Measurements from ENCODE around the gene HJURP.

DNA sequence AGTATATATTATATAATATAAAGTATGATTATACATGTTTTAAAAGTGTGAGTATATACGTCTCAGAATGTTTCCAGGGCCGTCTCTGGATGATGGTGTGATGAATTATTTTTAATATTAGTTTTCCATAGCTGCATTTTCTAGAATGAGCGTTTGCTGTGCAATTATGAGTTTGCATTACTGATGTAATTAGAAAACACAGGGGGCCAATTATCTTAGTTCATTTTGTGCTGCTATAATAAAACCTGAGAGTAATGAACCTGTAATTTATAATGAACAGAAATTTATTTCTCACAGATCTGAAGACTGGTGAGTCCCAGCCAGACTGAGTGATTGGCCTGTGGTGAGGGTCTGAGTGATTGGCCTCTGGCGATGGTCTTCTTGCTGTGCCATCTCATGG is 4.0 kb upstream of the HJURP start:
- TF ChIP-seq CTCF (IDR thresholded peaks at IDR 0.05 in 2 of 3, conservative IDR thresholded peaks at IDR 0.05 in 1 of 3; ENCODE audit: insufficient read depth in 2 of 3, low read depth in 1 of 3, low read length in 3 of 3) (no peak), CREM (IDR thresholded peaks at IDR 0.05; ENCODE audit: low read depth) (no peak), YY1 (IDR thresholded peaks at IDR 0.05; ENCODE audit: borderline replicate concordance in 1 of 3, control insufficient read depth in 1 of 3, extremely low read depth in 1 of 3, insufficient read depth in 3 of 3, insufficient read length in 1 of 3, insufficient replicate concordance in 2 of 3, low read depth in 1 of 3, low read length in 2 of 3) (no peak), ZNF263 (CRISPR knock-in tag; IDR thresholded peaks at IDR 0.05; ENCODE audit: borderline replicate concordance) (no peak), THRA (IDR thresholded peaks at IDR 0.05) (no peak), ERF (CRISPR knock-in tag; IDR thresholded peaks at IDR 0.05) (no peak), RAD21 (CRISPR knock-in tag; conservative IDR thresholded peaks at IDR 0.05 in 1 of 2, IDR thresholded peaks at IDR 0.05 in 1 of 2) (no peak), KLF1 (tag; IDR thresholded peaks at IDR 0.05) (no peak), L3MBTL2 (IDR thresholded peaks at IDR 0.05) (no peak), HMG20A (CRISPR knock-in tag; conservative IDR thresholded peaks at IDR 0.05) (no peak), ARHGAP35 (IDR thresholded peaks at IDR 0.05; ENCODE audit: partially characterized antibody) (no peak), ARID1B (IDR thresholded peaks at IDR 0.05) (no peak)
- TF ChIP-seq, protein P1, sequence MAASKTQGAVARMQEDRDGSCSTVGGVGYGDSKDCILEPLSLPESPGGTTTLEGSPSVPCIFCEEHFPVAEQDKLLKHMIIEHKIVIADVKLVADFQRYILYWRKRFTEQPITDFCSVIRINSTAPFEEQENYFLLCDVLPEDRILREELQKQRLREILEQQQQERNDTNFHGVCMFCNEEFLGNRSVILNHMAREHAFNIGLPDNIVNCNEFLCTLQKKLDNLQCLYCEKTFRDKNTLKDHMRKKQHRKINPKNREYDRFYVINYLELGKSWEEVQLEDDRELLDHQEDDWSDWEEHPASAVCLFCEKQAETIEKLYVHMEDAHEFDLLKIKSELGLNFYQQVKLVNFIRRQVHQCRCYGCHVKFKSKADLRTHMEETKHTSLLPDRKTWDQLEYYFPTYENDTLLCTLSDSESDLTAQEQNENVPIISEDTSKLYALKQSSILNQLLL (CRISPR knock-in tag; IDR thresholded peaks at IDR 0.05; ENCODE audit: borderline replicate concordance) = no peak
- TF ChIP-seq, protein P2, sequence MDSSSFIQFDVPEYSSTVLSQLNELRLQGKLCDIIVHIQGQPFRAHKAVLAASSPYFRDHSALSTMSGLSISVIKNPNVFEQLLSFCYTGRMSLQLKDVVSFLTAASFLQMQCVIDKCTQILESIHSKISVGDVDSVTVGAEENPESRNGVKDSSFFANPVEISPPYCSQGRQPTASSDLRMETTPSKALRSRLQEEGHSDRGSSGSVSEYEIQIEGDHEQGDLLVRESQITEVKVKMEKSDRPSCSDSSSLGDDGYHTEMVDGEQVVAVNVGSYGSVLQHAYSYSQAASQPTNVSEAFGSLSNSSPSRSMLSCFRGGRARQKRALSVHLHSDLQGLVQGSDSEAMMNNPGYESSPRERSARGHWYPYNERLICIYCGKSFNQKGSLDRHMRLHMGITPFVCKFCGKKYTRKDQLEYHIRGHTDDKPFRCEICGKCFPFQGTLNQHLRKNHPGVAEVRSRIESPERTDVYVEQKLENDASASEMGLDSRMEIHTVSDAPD (CRISPR knock-in tag; IDR thresholded peaks at IDR 0.05) = no peak

All from K562 (cell line).